Suppressor macrophage treated with lipopolysaccharide for 1 hour (primary cell): Measurements from ENCODE around the gene NPTX1.
A peak's percentile ranks its signal among the peaks of the same experiment; 100 is the strongest.

Experiments used
- DNase-seq, 3 donors: peaks; one replicate each; pipeline ENCODE4 v3.0.0-alpha.2; 2020 to 2022

Gene NPTX1

DNA sequence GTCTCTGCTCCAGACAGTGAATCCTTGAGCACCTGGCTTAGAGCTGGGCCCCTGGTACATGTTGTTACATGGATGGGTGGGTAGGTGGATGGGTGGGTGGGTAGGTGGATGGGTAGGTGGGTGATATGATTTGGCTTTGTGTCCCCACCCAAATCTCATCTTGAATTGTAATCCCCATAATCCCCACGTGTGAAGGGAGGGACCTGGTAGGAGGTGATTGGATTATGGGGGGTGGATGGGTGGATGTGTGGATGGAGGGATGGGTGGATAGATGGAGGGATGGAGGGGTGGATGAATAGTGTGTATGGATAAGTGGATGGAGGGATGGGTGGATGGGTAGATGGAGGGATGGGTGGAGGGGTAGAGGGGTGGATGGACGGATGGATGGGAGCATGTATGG lies 26.6 kb upstream of the NPTX1 start:
- DNase-seq: no peak

DNA sequence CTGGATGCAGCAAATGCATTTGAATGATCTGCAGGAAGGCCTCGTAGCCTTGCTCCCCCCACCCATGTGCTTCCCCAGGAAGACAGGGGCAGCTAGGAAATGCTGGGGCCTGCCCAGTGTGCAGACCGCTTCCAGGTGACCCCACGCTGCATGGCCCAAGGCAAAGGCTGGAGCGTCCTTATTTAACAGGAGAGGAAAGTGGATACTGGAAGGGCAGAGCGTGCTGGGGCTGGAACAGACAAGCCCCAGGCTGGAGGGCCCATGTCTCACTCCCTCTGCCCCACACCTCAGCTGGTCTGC lies 26.1 kb upstream of the NPTX1 start:
- no peak for DNase-seq

DNA sequence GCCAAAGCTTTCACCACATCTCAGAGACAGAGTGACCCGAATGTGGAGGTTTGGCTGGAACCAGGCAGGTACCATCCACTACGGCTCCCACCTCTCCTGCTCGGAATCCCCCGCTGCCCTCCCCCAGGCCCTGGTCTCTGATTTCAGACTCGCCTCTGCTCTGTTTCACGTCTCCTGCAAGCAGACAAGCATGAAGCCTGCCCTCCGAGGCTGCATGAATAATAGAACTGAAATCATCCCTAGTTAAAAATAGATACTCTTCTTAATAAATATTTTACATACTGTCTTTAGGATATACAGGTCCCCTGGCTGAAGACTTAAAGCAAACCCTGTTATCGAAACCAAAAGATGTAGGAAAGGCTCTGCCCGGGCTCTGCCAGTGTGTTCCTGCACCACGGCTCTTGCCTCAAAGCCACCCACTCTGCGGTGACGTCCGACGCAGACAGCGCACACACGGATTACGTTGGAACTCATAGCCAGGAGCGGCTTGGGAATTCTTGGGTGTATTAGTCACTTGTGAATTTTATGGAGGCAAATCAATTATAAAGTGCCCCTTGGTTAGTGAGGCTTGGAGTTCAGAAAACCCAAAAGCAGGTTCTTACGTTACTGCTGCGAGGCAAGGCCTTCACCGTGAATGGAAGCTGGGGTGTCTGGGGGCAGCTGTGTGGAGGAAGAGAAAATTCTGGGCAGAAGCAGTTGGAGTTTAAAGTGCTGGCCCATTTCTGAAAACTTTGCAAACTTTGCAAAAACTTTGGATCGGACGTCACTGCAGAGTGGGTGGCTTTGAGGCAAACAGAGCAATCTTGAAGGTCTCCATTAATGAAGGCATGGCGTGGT lies 25.6 kb upstream of the NPTX1 start:
- no peak for DNase-seq

DNA sequence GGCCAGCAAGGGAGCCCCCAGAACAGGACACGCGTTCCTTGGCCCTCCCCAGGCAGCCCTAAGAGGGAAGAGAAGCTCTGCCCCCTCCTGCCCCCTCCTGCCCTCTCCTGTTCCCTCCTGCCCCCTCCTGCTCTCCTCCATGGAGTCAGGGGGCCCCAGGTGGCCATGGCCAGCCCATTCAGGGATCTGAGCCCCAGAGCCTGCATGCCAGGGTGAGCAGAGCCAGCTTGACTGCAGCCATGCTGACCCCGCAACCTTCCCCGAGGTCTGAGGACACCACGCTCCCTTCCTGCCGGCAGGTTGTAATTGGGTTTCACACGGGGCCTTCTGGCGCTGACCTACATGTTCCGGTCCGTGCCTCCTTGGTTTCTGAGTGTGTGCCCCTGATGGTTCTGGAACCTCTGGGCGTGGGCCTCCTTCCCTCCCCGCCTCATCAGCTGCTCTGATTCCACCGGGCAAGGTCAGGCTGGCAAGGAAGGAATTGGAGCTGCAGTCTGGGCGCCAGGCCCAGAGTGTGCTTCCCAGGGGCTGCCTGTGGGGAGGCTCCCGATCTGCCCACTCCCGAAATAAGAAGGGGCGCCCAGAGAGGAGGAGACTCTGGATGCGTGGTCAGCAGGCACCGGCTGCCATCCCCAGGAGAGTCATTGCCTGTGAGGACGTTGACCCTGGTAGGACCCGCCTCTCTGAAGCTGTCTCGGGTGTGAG lies 23.7 kb upstream of the NPTX1 start:
- no peak for DNase-seq

DNA sequence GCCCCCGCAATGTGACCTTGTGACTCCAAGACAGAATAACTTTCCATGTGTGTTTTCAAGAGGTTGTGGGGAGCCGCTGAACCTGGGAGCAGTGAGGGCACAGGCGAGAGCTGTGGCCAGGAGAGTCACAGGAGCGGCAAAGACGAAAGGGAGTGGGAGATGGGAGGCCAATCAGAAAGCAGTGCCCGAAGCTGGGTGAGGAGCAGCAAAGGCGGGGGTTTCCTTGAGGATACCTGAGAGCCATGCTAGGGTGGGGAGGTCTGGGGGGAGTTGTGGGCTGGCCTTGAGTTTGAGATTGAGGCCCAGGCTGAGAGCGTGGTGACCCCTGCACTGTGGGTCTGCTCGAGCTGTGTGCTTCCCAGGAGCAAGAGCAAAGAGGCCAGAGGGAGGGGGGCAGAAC lies 23.2 kb upstream of the NPTX1 start:
- no peak for DNase-seq

DNA sequence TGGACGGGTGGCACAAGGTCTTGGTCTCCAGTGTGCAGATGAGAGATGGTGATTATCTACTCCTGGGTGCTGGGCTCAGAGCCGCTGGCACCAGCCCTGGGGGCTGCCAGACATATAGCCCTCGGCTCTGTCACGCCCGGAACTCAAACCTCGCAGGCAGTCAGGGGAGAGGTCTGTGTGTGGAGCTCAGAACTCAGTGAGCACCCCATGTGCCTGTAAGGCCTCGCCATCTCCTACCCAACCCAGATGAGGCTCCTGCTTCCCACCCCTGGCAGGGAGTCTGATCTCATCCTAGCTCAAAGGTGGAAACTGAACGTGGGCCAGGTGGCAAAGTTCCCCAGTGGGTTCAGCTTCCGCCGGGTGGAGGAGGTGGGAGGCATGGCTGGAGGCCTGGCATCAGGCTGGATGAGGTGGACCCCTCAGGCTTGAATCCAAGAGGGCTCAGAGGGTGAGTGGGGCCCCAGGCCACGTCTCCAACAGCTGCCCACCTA lies 22.6 kb upstream of the NPTX1 start:
- no peak for DNase-seq

DNA sequence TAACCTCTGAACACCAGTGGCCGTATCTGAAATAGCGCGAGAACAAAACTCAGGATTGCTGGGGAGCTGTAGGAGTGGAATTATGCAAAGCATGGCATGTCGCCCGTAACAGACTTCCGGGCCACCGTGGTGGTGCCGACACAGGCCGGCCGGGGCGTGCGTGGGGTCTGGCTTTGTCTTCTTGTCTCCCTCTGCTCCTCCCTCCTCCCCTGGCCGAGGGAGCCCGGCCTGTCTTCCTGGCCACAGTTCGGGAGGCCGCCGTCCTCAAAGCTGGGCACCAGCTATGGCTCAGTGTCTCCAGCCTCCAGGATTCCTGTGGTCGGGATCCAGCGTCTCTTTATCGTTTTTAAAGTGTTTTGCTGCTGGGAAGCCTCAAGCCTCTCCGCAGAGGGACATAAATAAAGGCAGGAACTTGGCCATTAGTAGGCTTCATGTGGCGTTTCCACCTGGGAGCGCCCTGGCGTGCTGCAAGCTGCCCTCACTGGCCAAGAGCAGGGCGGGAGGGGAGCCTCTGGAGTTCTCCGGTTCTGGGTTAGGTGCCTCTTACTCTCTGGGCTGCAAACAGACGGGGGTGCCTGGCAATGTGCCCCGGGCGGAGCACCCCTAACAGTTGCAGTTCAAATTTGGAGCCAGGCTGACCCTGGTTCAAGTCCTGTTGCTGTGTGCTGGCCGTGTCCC lies 22.0 kb upstream of the NPTX1 start:
- DNase-seq: no peak

DNA sequence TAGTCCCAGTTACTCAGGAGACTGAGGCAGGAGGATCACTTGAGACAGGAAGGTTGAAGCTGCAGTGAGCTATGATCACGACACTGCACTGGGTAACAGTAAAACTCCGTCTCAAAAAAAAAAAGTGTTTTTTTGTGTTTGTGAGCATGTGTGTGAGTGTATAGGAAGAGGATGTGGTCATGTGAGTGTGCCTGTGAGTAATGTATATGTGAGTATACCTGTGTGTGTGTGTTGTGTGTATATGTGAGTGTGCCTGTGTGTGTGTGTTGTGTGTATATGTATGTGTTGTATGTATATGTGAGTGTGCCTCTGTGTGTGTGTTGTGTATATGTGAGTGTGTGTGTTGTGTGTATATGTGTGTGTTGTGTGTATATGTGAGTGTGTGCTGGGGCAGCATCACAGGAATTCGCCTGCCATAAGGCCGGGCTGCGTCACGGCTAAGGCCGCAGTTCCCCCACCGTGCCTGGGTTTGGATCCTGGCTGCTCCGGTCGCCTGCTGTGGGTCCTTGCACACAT lies 21.4 kb upstream of the NPTX1 start:
- no peak for DNase-seq

DNA sequence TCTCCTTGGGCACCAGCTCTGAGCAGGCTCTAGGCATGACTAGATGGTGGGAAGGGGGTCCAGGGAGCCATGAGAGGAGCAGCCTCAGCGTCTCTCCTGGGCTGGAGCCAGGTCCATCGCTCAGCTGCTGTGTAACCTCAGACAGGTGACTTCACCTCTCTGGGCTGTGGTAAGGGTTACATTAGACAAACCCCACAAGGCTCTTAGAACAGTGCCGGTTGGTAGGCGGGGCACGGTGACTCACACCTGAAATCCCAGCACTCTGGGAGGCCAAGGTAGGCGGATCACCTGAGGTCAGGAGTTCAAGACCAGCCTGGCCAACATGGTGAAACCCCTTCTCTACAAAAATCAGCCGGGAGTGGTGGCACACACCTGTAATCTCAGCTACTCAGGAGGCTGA lies 18.1 kb upstream of the NPTX1 start:
- DNase-seq: no peak

DNA sequence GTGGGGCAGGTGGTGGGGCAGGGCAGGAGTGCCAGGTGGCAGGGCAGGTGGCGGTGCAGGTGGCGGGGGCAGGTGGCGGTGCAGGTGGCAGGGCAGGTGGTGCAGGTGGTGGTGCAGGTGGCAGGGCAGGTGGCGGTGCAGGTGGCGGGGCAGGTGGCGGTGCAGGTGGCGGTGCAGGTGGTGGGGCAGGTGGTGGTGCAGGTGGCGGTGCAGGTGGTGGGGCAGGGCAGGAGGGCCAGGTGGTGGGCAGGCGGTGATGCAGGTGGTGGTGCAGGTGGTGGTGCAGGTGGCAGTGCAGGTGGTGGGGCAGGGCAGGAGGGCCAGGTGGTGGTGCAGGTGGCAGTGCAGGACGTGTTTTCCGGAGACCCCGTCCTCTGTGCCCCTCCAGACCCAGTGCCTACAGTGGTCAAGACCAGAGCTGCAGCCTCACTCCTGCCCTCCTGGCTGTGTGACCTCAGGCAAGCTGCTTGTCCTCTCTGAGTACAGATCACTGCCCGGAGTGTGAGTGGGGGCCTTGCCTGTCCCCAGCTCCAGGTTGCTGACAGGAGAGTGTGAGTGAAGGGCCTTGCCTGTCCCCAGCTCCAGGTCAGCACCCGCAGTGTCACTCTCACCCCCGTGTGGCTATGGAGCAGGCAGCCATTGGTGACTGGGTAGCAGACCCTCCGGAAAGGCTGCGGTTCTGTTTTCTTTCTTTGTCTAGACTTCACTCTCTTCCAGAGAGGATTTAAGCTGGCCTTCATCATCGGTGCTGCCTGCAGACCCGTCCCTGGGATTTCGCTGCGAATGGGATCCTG lies 16.1 kb upstream of the NPTX1 start:
- DNase-seq: no peak

DNA sequence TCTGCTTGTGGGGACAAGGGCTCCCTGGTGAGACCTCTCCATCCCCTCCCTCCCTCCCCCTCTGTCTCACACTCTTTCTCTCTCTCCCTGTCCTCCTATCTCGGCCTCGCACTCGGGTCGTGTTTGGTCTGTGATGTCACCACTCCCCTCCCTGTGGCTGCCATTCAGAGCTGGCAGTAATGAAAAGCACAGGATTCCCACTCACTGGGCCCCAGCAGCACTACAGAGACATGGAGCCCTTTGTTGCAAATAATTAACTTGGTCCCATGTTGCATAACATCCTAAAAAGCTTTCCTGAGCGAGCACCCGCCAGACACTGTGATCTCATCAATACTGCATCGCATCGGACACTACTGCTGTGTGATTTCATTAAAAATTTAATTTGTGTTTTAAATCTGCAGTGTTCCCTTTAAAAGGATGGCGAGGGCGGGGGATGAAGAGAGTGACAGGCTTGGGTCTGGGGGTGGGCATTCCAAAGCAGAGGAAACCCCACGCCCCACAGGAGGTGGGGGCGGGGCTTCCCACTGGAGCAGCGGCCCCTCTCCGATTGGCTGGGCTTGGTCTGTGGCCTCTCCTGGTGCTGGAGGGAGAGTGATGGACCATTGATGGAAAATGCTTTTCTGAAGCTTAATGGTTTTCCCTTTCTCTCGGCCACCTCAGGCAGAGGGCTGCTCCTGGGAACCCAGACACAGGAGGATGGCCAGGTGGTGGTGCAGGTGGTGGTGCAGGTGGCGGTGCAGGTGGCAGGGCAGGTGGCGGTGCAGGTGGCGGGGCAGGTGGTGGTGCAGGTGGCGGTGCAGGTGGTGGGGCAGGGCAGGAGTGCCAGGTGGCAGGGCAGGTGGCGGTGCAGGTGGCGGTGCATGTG lies 15.3 kb upstream of the NPTX1 start:
- no peak for DNase-seq

DNA sequence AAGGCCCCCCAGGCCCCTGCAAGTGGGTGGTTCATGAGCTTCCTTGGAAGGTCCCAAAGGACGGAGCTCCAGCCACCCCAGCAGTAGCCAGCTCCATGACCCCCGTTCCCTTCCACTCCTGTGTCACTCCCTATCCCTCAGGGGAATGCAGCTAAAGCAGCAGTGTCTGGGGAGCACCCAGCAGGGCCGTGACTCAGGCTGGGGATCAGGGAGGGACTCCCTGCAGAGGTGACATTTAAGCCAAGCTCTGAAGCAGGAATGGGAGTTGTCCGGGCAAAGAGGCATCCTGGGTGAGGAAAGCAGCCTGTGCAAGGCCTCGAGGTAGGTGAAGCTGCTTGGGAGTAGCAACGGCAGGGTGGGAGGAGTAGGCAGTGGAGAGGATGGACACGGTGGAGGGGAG lies 11.1 kb upstream of the NPTX1 start:
- DNase-seq: no peak

DNA sequence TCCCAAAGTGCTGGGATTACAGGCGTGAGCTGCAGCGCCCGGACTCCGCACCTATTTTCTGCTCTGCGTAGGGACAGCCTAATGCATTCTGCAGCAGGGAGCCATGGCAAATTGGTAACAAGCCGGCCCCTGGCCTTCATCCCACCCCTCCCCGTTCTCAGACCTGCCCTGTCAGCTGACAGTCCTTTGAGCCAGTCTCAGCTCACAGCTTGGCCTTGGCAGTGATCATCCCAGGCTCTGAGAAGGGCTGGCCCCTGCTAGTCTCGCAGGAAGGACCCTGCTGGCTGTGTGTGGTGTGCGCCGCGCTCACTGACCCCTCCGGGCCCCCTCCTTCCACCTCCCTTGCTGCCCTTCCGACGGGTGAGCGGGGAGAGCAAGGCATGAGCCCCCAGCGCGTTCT lies 10.3 kb upstream of the NPTX1 start:
- no peak for DNase-seq

DNA sequence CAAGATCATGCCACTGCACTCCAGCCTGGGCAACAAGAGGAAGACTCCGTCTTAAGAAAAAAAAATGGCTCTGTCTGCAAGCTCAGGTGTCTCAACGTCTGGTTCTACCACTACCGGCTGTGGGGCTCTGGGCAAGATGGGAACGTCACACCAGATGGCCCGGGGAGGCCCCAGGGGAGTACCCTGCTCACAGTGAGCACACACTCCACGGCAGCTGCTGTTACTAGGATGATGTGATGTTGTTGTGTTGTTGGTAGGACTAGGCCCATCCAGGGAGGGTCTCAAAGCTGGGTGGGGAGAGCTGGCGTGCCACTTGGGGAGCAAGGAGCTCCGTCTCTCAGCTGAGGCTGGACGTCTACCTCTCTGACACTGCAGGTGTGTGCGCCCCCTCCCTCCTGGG lies 9.4 kb upstream of the NPTX1 start:
- DNase-seq: no peak

DNA sequence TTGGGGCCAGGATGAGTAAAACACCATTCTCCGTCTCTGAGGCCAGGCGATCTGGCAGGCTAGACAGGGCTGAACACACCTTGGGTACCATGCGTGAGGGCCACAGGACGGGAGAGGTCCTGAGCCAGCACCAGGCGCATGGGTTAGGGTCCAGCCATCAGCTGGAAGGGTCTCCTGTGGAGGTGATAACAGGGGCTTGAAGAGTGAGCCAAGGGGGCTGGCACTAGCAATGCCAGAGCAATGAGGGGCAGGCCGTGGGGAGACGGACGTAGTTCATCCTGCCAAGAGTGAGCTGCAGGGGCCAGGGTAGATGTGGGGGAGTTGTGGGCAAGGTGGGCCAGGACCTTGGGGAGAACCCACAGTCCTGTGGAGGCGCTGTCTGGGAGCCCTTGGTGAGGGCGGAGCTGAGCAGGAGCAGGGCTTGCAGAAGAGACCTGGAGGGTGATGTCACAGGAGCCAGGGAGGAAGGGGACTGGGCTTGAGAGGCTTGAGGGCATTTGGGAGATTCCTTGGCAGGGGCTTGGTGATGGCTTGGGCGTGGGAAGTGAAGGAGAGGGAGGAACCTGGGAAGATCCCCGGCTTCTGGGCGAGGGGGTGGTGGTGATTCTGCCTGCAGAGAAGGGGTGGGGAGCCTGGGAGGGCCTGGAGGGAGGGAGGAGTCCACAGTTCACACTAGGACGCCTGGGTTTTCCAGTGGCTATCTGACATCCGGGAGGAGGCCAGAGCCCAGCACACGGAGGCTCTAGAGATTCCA lies 6.3 kb upstream of the NPTX1 start:
- DNase-seq: peak; percentile 44 to 68 (median 46)

DNA sequence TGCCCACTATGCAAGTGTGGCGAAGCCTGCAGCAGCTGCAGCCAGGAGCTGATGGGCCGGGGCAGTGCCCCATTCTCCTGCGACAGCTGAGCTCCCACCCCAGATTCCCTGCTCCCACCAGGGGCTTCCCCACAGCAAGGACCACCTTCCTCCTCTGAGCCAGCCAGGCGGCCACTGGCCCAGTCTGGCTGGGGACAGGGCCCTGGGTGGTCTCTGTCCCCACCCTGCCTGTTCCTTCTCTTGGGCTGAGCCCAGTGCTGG lies 5.6 kb upstream of the NPTX1 start:
- DNase-seq: no peak

DNA sequence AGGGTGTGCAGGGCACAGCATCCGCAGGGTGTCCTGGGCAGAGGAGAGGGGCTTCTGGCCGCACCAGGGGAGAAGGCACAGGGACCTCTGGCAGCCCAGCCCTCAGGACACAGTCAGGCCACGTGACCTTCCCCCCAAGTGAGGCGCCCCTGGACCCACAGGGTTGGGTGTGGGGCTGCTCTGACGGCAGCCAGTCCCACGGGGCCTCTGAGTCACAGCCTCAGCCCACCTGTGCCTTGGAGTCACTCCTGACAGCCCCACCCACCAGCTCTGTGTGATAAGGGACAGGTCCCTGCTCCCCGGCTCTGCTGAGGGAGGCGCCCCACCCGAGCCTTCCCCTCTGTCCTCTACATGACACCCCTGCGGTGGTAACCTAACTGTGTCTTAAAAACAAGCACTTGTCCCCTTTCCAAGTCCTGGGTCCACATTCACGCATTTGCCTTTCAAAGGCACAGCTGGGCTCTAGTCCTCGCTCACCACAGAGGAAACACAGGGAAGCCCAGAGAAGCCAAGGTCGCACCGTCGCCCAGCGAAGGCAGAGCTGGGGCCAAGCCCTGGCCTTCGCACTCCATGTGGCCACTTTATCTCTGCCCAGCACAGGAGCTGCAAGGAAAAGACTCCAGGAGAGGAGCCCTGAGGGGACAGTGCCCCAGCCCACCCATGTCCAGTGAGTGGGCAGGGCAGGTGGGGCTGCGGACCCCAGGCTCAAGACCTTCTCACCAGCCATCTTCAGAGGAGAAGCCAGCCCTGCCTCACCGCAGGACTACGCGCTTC lies 5.1 kb upstream of the NPTX1 start:
- DNase-seq: no peak

DNA sequence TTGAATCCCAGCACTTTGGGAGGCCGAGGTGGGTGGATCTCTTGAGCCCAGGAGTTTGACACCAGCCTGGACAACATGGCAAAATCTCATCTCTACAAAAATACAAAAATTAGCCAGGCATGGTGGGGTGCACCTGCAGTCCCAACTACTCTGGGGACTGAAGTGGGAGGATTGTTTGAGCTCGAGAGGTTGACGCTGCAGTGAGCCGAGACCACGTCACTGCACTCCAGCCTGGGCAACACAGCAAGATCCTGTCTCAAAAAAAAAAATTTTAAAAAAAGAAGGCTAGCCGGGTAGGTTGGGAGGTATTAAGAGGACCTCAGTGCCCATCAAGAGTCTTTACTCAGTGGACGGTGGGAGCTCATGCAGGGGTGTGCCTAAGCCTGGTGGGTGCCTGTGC lies 3.8 kb upstream of the NPTX1 start:
- DNase-seq: no peak

DNA sequence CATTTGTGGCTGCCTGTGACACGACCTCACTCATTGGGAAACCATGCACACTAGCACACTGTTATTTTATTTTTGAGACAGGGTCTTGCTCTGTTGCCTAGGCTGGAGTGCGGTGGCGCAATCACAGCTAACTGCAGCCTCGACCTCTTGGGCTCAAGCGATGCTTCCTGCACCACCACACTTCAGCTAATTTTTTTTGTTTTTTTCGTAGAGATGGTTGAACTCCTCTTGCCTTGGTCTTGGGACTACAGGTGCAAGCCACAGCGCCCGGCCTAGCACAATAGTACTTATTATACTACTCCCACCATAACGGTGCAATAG lies 2.8 kb upstream of the NPTX1 start:
- no peak for DNase-seq

DNA sequence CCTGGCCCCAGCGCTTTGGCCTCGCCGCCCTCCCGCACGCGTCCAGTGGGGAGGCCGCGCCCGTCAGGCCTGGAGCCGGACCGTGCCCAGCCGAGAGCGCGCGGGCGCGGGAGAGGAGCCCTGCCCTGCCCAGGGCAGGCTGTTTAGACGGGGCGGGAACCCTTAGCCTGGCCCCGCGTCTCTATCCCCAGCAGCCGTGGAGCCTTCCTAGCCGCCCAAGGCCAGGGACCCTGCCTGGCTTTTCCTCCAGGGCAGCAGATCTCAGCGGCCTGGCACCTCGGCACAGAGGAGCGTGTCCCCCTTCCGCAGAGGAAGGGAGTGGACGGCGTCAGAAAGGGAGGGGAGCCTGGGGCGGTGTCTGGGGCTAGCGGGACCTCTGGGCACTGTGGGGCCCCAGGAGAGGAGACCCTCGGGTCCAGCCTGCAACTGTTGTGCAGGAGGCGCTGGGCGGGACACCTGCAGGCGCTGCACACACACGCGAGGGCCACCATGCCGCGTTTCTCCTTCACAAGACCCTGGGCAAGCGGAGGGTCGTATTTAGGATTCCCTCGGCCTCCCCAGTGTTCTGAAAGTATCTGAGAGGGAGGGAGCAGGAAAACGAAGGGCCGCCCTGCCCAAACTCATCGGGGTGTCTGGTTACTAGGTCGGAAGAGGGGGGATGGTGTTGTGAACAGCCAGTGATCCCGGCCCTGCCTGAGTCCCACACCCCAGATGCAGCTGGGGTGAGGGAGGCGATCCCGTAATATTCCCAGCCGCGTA lies 2.3 kb upstream of the NPTX1 start:
- DNase-seq: no peak
